Neuronal stem cell (in vitro differentiated cells): Measurements from ENCODE around the gene CRADD.

ENCODE experiments used
- DNase-seq: peaks from one replicate; pipeline ENCODE4 v3.0.0-alpha.2; 2013; ENCODE audit warnings: low spot score
- H2AFZ ChIP-seq: one replicate; pipeline ENCODE4 v1.6.1; 2013; ENCODE audit warnings: mild to moderate bottlenecking, low read length, inconsistent platforms
- H2AK5ac ChIP-seq: 2 replicates; pipeline ENCODE4 v1.6.1; 2013; ENCODE audit warnings: low read depth, mild to moderate bottlenecking, inconsistent platforms, low read length, moderate library complexity, mixed read lengths
- H2BK120ac ChIP-seq: 2 replicates; pipeline ENCODE4 v1.6.1; 2013; ENCODE audit warnings: low read depth, mild to moderate bottlenecking, inconsistent platforms, low read length, moderate library complexity, mixed read lengths
- H2BK12ac ChIP-seq: one replicate; pipeline ENCODE4 v1.6.1; 2013; ENCODE audit warnings: low read length, inconsistent platforms
- H2BK15ac ChIP-seq: 2 replicates; pipeline ENCODE4 v1.6.1; 2013; ENCODE audit warnings: mild to moderate bottlenecking, low read length, inconsistent platforms, mixed read lengths
- H2BK5ac ChIP-seq: one replicate; pipeline ENCODE4 v1.6.1; 2013; ENCODE audit warnings: inconsistent platforms, mild to moderate bottlenecking, low read length, moderate library complexity
- H3K14ac ChIP-seq: one replicate; pipeline ENCODE4 v1.6.1; 2013; ENCODE audit warnings: low read length, inconsistent platforms
- H3K18ac ChIP-seq: 2 replicates; pipeline ENCODE4 v1.6.1; 2013; ENCODE audit warnings: low read length, inconsistent platforms
- H3K23ac ChIP-seq: 2 replicates; pipeline ENCODE4 v1.6.1; 2013; ENCODE audit warnings: low read depth, mild to moderate bottlenecking, mixed read lengths, low read length, inconsistent platforms; ENCODE audit not compliant: poor library complexity
- H3K27ac ChIP-seq: replicated peaks from 3 replicates; pipeline ENCODE4 v1.5.1; 2013; ENCODE audit warnings: low read length, inconsistent platforms
- H3K27me3 ChIP-seq, 3 experiments: 2 replicates each; pipeline ENCODE4 v1.6.1; 2013; ENCODE audit warnings: low read length in 3 of 3, mild to moderate bottlenecking in 2 of 3, inconsistent platforms in 1 of 3, low read depth in 1 of 3, mixed read lengths in 1 of 3, moderate library complexity in 1 of 3; ENCODE audit not compliant: control insufficient read depth in 3 of 3, insufficient read depth in 3 of 3
- H3K36me3 ChIP-seq, 2 donors: replicated peaks in 1 of 2; 2 replicates each; pipeline ENCODE4 v1.6.1; 2013; ENCODE audit warnings: low read length in 2 of 2; ENCODE audit not compliant: control insufficient read depth in 2 of 2, insufficient read depth in 2 of 2
- H3K4ac ChIP-seq: 2 replicates; pipeline ENCODE4 v1.6.1; 2013; ENCODE audit warnings: inconsistent platforms, mild to moderate bottlenecking, low read length, moderate library complexity
- H3K4me1 ChIP-seq, 2 donors: 1 replicate in 1 of 2; 2 replicates in 1 of 2; pipeline ENCODE4 v1.6.1; 2013; ENCODE audit warnings: low read length in 2 of 2, low read depth in 1 of 2; ENCODE audit not compliant: control insufficient read depth in 2 of 2, insufficient read depth in 1 of 2
- H3K4me2 ChIP-seq: one replicate; pipeline ENCODE4 v1.6.1; 2013; ENCODE audit warnings: mild to moderate bottlenecking, low read length, inconsistent platforms; ENCODE audit not compliant: insufficient read depth, poor library complexity, severe bottlenecking
- H3K4me3 ChIP-seq, 2 donors: 2 replicates each; pipeline ENCODE4 v1.5.1; 2013; ENCODE audit warnings: low read length in 2 of 2, mild to moderate bottlenecking in 2 of 2, inconsistent platforms in 1 of 2, moderate library complexity in 1 of 2
- H3K79me1 ChIP-seq: one replicate; pipeline ENCODE4 v1.6.1; 2013; ENCODE audit warnings: low read depth, mild to moderate bottlenecking, inconsistent platforms, low read length, moderate library complexity
- H3K9ac ChIP-seq: one replicate; pipeline ENCODE4 v1.6.1; 2013; ENCODE audit warnings: mild to moderate bottlenecking, low read depth, low read length, inconsistent platforms; ENCODE audit not compliant: poor library complexity
- H3K9me3 ChIP-seq, 2 donors: replicated peaks in 1 of 2; 2 replicates each; pipeline versions ENCODE3 to v1.6.1; 2013; ENCODE audit warnings: low read length in 2 of 2, mild to moderate bottlenecking in 2 of 2, inconsistent platforms in 1 of 2, low read depth in 1 of 2, mixed read lengths in 1 of 2, moderate library complexity in 1 of 2; ENCODE audit not compliant: control insufficient read depth in 2 of 2, insufficient read depth in 1 of 2
- H4K8ac ChIP-seq: one replicate; pipeline ENCODE4 v1.6.1; 2013; ENCODE audit warnings: low read depth, mild to moderate bottlenecking, inconsistent platforms, low read length, moderate library complexity
- H4K91ac ChIP-seq: one replicate; pipeline ENCODE4 v1.6.1; 2013; ENCODE audit warnings: low read length, low read depth, mild to moderate bottlenecking, inconsistent platforms; ENCODE audit not compliant: poor library complexity
- WGBS, 2 donors: extraction: QIAGEN DNeasy Blood & Tissue Kit; methylation state at CpG; one replicate each; pipeline ENCODE4 v1.1.7; 2013; ENCODE audit warnings: missing lambda C conversion rate in 2 of 2, mixed read lengths in 1 of 2; ENCODE audit not compliant: insufficient read length in 2 of 2, insufficient replicate concordance in 1 of 2; ENCODE audit errors: extremely low coverage in 2 of 2; 5-methylcytosine and 5-hydroxymethylcytosine counted together

Gene CRADD

GRCh38 chr12:93825931-93826555, 148.9 kb downstream of the CRADD start:
- Histone ChIP-seq H3K4ac (no peak overlapping the region), H3K79me1 (no peaks in the 10 kb centered on the region), H3K18ac (no peak overlapping the region), H3K4me2 (no peak overlapping the region), H3K4me1 (peaks cover 4 to 20% of the 10 kb centered on the region in 2 donors), H3K36me3 (no peaks in the 10 kb centered on the region), H4K8ac (no peak overlapping the region), H4K91ac (no peak overlapping the region), H3K14ac (no peak overlapping the region), H3K4me3 (no peak overlapping the region), H3K27ac (no peak overlapping the region), H3K23ac (no peak overlapping the region), H2AFZ (no peak overlapping the region), H3K9ac (no peak overlapping the region), H2BK5ac (no peak overlapping the region), H3K27me3 (no peaks in the 10 kb centered on the region), H2BK15ac (no peak overlapping the region), H2BK120ac (no peak overlapping the region), H2BK12ac (no peak overlapping the region), H3K9me3 (no peaks in the 10 kb centered on the region), H2AK5ac (no peak overlapping the region)
- WGBS, 2 donors: no CpG with 5 or more reads among the region's 6 CpGs
- no peak for DNase-seq

GRCh38 chr12:93827179-93827578, 150.0 kb downstream of the CRADD start:
- H3K27ac ChIP-seq: no peak overlapping the region

GRCh38 chr12:93827669-93828068, 150.5 kb downstream of the CRADD start:
- H3K4me1 ChIP-seq: peaks cover 4 to 20% of the 10 kb centered on the region in 2 donors
- no peak overlapping the region for H3K27ac ChIP-seq
- no peak overlapping the region for H3K4me2 ChIP-seq
- DNase-seq: no peak
- H2BK120ac ChIP-seq: no peak overlapping the region
- no peaks in the 10 kb centered on the region for H3K27me3 ChIP-seq
- no peak overlapping the region for H3K14ac ChIP-seq
- H2AK5ac ChIP-seq: no peak overlapping the region
- no peak overlapping the region for H2BK5ac ChIP-seq
- H2BK12ac ChIP-seq: no peak overlapping the region
- H3K9ac ChIP-seq: no peak overlapping the region
- H4K8ac ChIP-seq: no peak overlapping the region
- no peaks in the 10 kb centered on the region for H3K9me3 ChIP-seq
- H3K23ac ChIP-seq: no peak overlapping the region
- WGBS, 2 donors: no CpG with 5 or more reads among the region's 2 CpGs
- no peak overlapping the region for H2AFZ ChIP-seq
- H3K4ac ChIP-seq: no peak overlapping the region
- no peak overlapping the region for H4K91ac ChIP-seq
- H3K18ac ChIP-seq: no peak overlapping the region
- no peaks in the 10 kb centered on the region for H3K36me3 ChIP-seq
- H3K79me1 ChIP-seq: no peaks in the 10 kb centered on the region
- H2BK15ac ChIP-seq: no peak overlapping the region
- no peak overlapping the region for H3K4me3 ChIP-seq

More at GRCh38 chr12:93827179-93827578, 150.0 kb downstream of the CRADD start:
- no peaks in the 10 kb centered on the region for H3K79me1 ChIP-seq
- H3K4ac ChIP-seq: no peak overlapping the region
- H3K9ac ChIP-seq: no peak overlapping the region
- no peak overlapping the region for H4K8ac ChIP-seq
- H3K9me3 ChIP-seq: no peaks in the 10 kb centered on the region
- H2BK120ac ChIP-seq: no peak overlapping the region
- no peak overlapping the region for H4K91ac ChIP-seq
- H3K4me3 ChIP-seq: no peak overlapping the region
- peaks cover 4 to 20% of the 10 kb centered on the region in 2 donors for H3K4me1 ChIP-seq
- H2AFZ ChIP-seq: no peak overlapping the region
- H3K27me3 ChIP-seq: no peaks in the 10 kb centered on the region
- H2BK12ac ChIP-seq: no peak overlapping the region
- H3K18ac ChIP-seq: no peak overlapping the region
- no peak overlapping the region for H3K14ac ChIP-seq
- WGBS, 2 donors: no CpG with 5 or more reads among the region's 6 CpGs
- H3K36me3 ChIP-seq: no peaks in the 10 kb centered on the region
- H3K4me2 ChIP-seq: no peak overlapping the region
- no peak overlapping the region for H2BK15ac ChIP-seq
- no peak for DNase-seq
- no peak overlapping the region for H2AK5ac ChIP-seq
- H3K23ac ChIP-seq: no peak overlapping the region
- H2BK5ac ChIP-seq: no peak overlapping the region

- Histone ChIP-seq H3K4me2 (no peak overlapping the region), H4K8ac (no peak overlapping the region), H3K27ac (no peak overlapping the region)
Measured at GRCh38 chr12:93829016-93829415, 151.8 kb downstream of the CRADD start.

More at GRCh38 chr12:93829016-93829415, 151.8 kb downstream of the CRADD start:
- no peaks in the 10 kb centered on the region for H3K9me3 ChIP-seq
- H3K4ac ChIP-seq: no peak overlapping the region
- no peak overlapping the region for H3K9ac ChIP-seq
- no peak for DNase-seq
- H3K79me1 ChIP-seq: no peaks in the 10 kb centered on the region
- no peak overlapping the region for H2BK15ac ChIP-seq
- H3K23ac ChIP-seq: no peak overlapping the region
- H2BK12ac ChIP-seq: no peak overlapping the region
- no peak overlapping the region for H2BK5ac ChIP-seq
- no peak overlapping the region for H3K18ac ChIP-seq
- H3K14ac ChIP-seq: no peak overlapping the region
- WGBS, 2 donors: no CpG with 5 or more reads among the region's 2 CpGs
- peaks cover 4 to 15% of the 10 kb centered on the region in 2 donors for H3K4me1 ChIP-seq
- no peaks in the 10 kb centered on the region for H3K27me3 ChIP-seq
- H3K36me3 ChIP-seq: no peaks in the 10 kb centered on the region
- H4K91ac ChIP-seq: no peak overlapping the region
- H3K4me3 ChIP-seq: no peak overlapping the region
- H2AK5ac ChIP-seq: no peak overlapping the region
- no peak overlapping the region for H2BK120ac ChIP-seq
- H2AFZ ChIP-seq: peak overlapping the region; percentile 85
